Measurements from ENCODE around the gene VIPR2. TPM values are rescaled to one million over a fixed set of nuclear protein-coding genes. Genes with fewer than 3 reads are reported as not detected.
A peak's percentile ranks its signal among the peaks of the same experiment; 100 is the strongest.

The VIPR2 gene
- total and polyA plus RNA-seq, 8 donors, result 3.7 to 13.7 (median 10.6) TPM

- FAIRE-seq (no peak), ATAC-seq (no peak), DNase-seq (peak in 2 of 6 donors; percentile 7 to 53)
- TF ChIP-seq, protein P1, sequence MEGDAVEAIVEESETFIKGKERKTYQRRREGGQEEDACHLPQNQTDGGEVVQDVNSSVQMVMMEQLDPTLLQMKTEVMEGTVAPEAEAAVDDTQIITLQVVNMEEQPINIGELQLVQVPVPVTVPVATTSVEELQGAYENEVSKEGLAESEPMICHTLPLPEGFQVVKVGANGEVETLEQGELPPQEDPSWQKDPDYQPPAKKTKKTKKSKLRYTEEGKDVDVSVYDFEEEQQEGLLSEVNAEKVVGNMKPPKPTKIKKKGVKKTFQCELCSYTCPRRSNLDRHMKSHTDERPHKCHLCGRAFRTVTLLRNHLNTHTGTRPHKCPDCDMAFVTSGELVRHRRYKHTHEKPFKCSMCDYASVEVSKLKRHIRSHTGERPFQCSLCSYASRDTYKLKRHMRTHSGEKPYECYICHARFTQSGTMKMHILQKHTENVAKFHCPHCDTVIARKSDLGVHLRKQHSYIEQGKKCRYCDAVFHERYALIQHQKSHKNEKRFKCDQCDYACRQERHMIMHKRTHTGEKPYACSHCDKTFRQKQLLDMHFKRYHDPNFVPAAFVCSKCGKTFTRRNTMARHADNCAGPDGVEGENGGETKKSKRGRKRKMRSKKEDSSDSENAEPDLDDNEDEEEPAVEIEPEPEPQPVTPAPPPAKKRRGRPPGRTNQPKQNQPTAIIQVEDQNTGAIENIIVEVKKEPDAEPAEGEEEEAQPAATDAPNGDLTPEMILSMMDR (IDR thresholded peaks at IDR 0.05), result no peak
- H3K9me3 ChIP-seq, result no peaks in the 10 kb centered on the region
- no peaks in the 10 kb centered on the region for H3K27me3 ChIP-seq
- no peak overlapping the region for H3K4me3 ChIP-seq
- intact Hi-C loops (cut with DNase I), result no loop called here
- H3K36me3 ChIP-seq, result no peaks in the 10 kb centered on the region
- H3K27ac ChIP-seq, result no peak overlapping the region
- WGBS, 2 donors, result 87 to 88% methylated on average over 2 of the region's 2 CpGs
- peaks cover 0 to 7% (median 5%) of the 10 kb centered on the region in 3 donors for H3K4me1 ChIP-seq
Measured at GRCh38 chr7:159108491-159108890, 36.2 kb downstream of the VIPR2 start.

DNA sequence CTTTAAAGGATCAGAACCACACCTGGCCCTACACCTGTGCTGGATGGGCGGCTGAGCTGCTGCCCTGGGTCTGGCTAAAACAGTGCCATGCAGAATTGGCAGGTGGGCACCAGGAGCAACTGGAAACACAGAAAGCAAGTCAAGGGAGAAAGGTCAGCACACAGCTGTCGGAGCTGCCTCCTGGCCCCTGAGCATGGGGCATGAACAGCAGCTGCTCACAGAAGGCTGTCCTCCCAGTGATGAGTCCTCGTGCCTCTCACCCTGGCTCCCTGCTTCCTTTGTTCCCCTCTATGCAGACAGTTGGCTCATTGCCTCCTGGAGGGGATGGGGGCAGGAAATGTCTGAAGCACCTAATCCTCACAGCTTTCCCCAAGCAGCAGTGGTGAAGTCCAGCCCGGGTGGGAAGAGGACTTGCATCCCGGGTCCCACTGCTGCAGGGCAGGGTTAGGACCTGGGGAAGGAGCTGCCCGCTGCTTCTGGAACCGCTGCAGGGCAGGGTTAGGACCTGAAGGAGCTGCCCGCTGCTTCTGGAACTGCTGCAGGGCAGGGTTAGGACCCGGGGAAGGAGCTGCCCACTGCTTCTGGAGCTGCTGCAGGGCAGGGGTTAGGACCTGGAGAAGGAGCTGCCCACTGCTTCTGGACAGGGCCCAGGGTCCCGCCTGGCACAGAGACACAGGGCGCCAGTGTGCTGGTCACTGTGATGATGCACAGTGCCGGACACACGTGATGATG lies 37.3 kb downstream of the VIPR2 start:
- H3K4me1 ChIP-seq, result peaks cover 0 to 7% (median 5%) of the 10 kb centered on the region in 3 donors
- no peaks in the 10 kb centered on the region for H3K27me3 ChIP-seq
- no peak overlapping the region for H3K27ac ChIP-seq
- intact Hi-C loops (cut with DNase I), result no loop called here
- H3K4me3 ChIP-seq, result no peak overlapping the region
- DNase-seq (peak in 3 of 6 donors; percentile 22 to 40 (median 39)), ATAC-seq (no peak), FAIRE-seq (no peak)
- 81 to 87% methylated on average over 13 of the region's 13 CpGs for WGBS, 2 donors
- no peaks in the 10 kb centered on the region for H3K9me3 ChIP-seq
- peaks cover 0 to 6% (median 5%) of the 10 kb centered on the region in 3 donors for H3K36me3 ChIP-seq
- TF ChIP-seq, protein P1 (IDR thresholded peaks at IDR 0.05), result no peak

GRCh38 chr7:159105832-159106811 lies 38.5 kb downstream of the VIPR2 start:
- WGBS, 2 donors, result 74 to 75% methylated on average over 13 of the region's 13 CpGs
- FAIRE-seq (no peak), ATAC-seq (no peak), DNase-seq (peak in 3 of 6 donors; percentile 20 to 54 (median 27))
- H3K36me3 ChIP-seq, result peaks cover 0 to 6% (median 5%) of the 10 kb centered on the region in 3 donors
- no peak overlapping the region for H3K4me3 ChIP-seq
- H3K27ac ChIP-seq, result no peak overlapping the region
- no peaks in the 10 kb centered on the region for H3K27me3 ChIP-seq
- intact Hi-C loops (cut with DNase I), result no loop called here
- H3K4me1 ChIP-seq, result peaks cover 0 to 7% (median 5%) of the 10 kb centered on the region in 3 donors
- H3K9me3 ChIP-seq, result no peaks in the 10 kb centered on the region
- TF ChIP-seq, protein P1 (IDR thresholded peaks at IDR 0.05), result no peak

DNA sequence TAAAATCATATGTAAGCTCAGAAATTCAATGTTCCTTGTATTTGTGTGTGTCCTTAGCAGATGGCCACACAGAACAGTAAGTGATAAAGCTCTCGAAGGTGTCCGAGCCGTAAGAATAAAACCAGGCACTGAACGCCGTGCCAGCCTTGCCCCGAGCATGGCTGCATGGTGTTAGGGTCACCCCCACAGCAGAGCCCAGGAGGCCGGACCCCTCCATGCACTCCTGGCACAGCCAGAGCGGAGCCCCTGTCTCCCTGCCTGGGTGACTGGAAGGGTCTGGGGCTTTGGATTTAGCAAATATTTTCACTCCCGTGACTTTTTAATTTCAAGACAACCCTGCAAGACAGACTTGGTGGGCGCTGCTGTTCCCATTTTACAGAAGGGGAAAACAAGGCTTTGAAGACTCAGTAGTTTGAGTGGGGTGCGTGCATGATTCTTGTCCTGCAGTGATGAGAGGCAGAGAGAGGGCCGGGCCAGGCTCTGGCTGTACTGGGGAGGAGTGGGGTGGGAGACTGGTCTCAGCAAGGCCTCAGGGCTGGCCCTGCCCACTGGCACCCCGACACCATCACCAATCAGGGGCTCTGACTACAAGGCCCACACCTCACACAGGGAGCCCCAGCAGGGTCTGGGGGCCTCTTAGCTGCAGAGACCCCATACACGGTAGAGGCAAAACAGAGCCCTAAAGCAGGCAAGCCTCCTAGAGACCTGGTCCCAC lies 39.4 kb downstream of the VIPR2 start:
- no peak for ATAC-seq
- no peak overlapping the region for H3K4me3 ChIP-seq
- H3K36me3 ChIP-seq, result peaks cover 0 to 6% (median 5%) of the 10 kb centered on the region in 3 donors
- H3K27me3 ChIP-seq, result no peaks in the 10 kb centered on the region
- intact Hi-C loops (cut with DNase I), result no loop called here
- peak in 4 of 6 donors; percentile 6 to 63 (median 37) for DNase-seq
- no peaks in the 10 kb centered on the region for H3K9me3 ChIP-seq
- no peak for FAIRE-seq
- 93 to 95% methylated on average over 14 of the region's 14 CpGs for WGBS, 2 donors
- H3K27ac ChIP-seq, result peak overlapping the region in 1 of 4 donors; percentile 37
- TF ChIP-seq, protein P1 (IDR thresholded peaks at IDR 0.05), result no peak
- peaks cover 0 to 7% (median 5%) of the 10 kb centered on the region in 3 donors for H3K4me1 ChIP-seq
